ENCODE results near the gene SHC4. TPM values are rescaled to one million over a fixed set of nuclear protein-coding genes. Genes with fewer than 3 reads are reported as not detected.

SHC4 gene, protein sequence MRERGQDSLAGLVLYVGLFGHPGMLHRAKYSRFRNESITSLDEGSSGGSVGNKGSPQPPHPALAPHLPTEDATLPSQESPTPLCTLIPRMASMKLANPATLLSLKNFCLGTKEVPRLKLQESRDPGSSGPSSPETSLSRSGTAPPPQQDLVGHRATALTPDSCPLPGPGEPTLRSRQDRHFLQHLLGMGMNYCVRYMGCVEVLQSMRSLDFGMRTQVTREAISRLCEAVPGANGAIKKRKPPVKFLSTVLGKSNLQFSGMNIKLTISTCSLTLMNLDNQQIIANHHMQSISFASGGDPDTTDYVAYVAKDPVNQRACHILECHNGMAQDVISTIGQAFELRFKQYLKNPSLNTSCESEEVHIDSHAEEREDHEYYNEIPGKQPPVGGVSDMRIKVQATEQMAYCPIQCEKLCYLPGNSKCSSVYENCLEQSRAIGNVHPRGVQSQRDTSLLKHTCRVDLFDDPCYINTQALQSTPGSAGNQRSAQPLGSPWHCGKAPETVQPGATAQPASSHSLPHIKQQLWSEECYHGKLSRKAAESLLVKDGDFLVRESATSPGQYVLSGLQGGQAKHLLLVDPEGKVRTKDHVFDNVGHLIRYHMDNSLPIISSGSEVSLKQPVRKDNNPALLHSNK
- polyA plus RNA-seq (0.61 to 0.94 TPM (median 0.87 TPM) in 3 replicates), polyA minus RNA-seq (0.66 to 2.1 TPM (median 0.69 TPM) in 3 replicates)
- polyA plus RNA-seq (2011; ENCODE audit: low read depth) = not detected
- 0.79 and 0.86 TPM in 2 replicates for polyA plus RNA-seq (2011; cell fraction: cytosol; rRNA removed)
- polyA plus RNA-seq (2011; cell fraction: nucleus; rRNA removed) = 1.7 and 1.8 TPM in 2 replicates
- 1.0 TPM in 1 of 2 replicates, not detected in the other for polyA plus RNA-seq (2012; ENCODE audit: low replicate concordance)
- 1.2 TPM for polyA minus RNA-seq (2011; cell fraction: cytosol; rRNA and poly(A)+ RNA removed)
- polyA minus RNA-seq (2011; cell fraction: nucleus; rRNA and poly(A)+ RNA removed) = 1.2 and 2.0 TPM in 2 replicates

DNA sequence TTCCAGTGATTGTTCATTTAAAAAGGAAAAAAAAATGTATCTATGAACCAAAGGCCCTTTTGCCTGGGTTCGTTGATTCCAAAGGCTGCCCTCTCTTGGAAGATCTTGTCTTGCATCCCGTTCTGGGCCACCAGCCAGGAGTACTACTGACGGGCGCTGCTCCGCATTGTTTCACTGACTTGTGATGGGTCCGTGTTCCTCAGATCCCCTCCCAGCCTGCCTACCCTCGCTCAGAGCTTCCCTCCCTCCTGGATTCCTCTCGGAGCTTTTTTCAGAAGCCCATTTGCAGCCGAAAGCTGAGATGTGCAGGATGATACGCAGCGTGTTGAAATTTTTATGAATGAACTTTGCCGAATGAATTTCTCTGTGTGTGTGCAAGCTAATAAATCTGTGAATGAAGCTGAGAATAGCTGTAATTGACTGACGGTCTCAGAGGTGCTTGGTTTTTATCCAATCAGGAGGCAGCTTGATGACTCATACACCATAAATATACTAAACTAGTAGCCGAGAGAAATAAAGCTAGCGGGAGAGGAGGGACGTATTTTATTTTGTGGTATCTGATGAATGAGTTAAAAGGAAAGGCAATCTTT is at the start of gene SHC4:
Gene SHC4, minus strand, starts transcription at position 396 of the 590 bp plus-strand sequence. CDS start 904 bp downstream, outside the sequence.
- peak within 1 kb of the TSS; percentile 41 to 79 (median 72) for H3K4me3 ChIP-seq (ENCODE audit: control insufficient read depth in 2 of 3, extremely low read depth in 1 of 3, insufficient read depth in 2 of 3, low read depth in 1 of 3, low read length in 3 of 3)
- H2AFZ ChIP-seq (ENCODE audit: control insufficient read depth, low read length) = peak within 1 kb of the TSS; percentile 95
- H3K9me1 ChIP-seq (ENCODE audit: control insufficient read depth, extremely low read depth, insufficient read depth, low read length) = no peaks in the 10 kb centered on the region
- no peaks in the 10 kb centered on the region for H3K36me3 ChIP-seq (ENCODE audit: control insufficient read depth in 2 of 2, extremely low read depth in 1 of 2, insufficient read depth in 2 of 2, low read length in 2 of 2)
- no peaks in the 10 kb centered on the region for H3K9me3 ChIP-seq (ENCODE audit: control insufficient read depth, low read depth, low read length)
- FAIRE-seq = peak; percentile 76
- no peak for DNase-seq (ENCODE audit: low read depth, low spot score)
- H3K4me2 ChIP-seq (ENCODE audit: control insufficient read depth, extremely low read depth, insufficient read depth, low read depth, low read length) = peak within 1 kb of the TSS; percentile 93
- H3K79me2 ChIP-seq (ENCODE audit: control insufficient read depth, insufficient read depth, low read length) = no peaks in the 10 kb centered on the region
- TF ChIP-seq, protein P1, sequence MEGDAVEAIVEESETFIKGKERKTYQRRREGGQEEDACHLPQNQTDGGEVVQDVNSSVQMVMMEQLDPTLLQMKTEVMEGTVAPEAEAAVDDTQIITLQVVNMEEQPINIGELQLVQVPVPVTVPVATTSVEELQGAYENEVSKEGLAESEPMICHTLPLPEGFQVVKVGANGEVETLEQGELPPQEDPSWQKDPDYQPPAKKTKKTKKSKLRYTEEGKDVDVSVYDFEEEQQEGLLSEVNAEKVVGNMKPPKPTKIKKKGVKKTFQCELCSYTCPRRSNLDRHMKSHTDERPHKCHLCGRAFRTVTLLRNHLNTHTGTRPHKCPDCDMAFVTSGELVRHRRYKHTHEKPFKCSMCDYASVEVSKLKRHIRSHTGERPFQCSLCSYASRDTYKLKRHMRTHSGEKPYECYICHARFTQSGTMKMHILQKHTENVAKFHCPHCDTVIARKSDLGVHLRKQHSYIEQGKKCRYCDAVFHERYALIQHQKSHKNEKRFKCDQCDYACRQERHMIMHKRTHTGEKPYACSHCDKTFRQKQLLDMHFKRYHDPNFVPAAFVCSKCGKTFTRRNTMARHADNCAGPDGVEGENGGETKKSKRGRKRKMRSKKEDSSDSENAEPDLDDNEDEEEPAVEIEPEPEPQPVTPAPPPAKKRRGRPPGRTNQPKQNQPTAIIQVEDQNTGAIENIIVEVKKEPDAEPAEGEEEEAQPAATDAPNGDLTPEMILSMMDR (optimal IDR thresholded peaks at IDR 0.05 in 1 of 3, IDR thresholded peaks at IDR 0.05 in 1 of 3, conservative IDR thresholded peaks at IDR 0.05 in 1 of 3; ENCODE audit: extremely low read depth in 1 of 3, insufficient read depth in 2 of 3, low read length in 3 of 3) = peak; percentile 19 to 53 (median 22)
- no peak for TF ChIP-seq EZH2 (IDR thresholded peaks at IDR 0.05; ENCODE audit: low read length)
- H3K4me1 ChIP-seq (ENCODE audit: control insufficient read depth, extremely low read depth, insufficient read depth, low read length) = peaks cover 40% of the 10 kb centered on the region
- no peaks in the 10 kb centered on the region for H4K20me1 ChIP-seq (ENCODE audit: control insufficient read depth, extremely low read depth, insufficient read depth, low read length)
- H3K27me3 ChIP-seq (ENCODE audit: control insufficient read depth, extremely low read depth, insufficient read depth, low read length) = peaks cover 7% of the 10 kb centered on the region
- peak within 1 kb of the TSS; percentile 6 for H3K27ac ChIP-seq (ENCODE audit: control insufficient read depth, insufficient read depth, low read length)
- dilution Hi-C loops (cut with MboI; ENCODE audit: extremely low pct_ligation_motif_present, low sequenced_read_pairs) = no loop called here
- peak within 1 kb of the TSS; percentile 61 for H3K9ac ChIP-seq (ENCODE audit: control insufficient read depth, extremely low read depth, insufficient read depth, low read length)

DNA sequence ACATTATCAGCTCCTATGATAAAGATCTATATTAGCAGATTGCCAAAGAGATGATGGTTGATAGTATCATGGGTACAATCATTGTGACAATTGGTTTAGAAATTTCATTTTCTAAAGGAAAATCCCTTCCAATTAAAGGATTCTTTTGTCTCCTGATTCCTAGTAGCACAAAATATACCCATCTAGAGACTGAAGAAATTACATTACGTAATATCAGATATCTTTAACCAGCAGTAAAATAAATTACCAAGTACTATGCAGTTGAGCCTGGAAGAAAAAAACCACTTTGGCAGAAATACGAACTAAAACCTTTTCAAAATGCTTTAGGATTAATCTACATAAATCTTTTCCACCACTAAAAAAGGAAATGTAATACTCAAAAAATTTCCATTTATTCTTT is 35.6 kb upstream of the SHC4 start:
- no peak overlapping the region for H3K9ac ChIP-seq (ENCODE audit: control insufficient read depth, extremely low read depth, insufficient read depth, low read length)
- H3K9me3 ChIP-seq (ENCODE audit: control insufficient read depth, low read depth, low read length) = no peaks in the 10 kb centered on the region
- FAIRE-seq (no peak), DNase-seq (ENCODE audit: low read depth, low spot score) (no peak)
- no peak overlapping the region for H3K4me3 ChIP-seq (ENCODE audit: control insufficient read depth in 2 of 3, extremely low read depth in 1 of 3, insufficient read depth in 2 of 3, low read depth in 1 of 3, low read length in 3 of 3)
- H3K4me1 ChIP-seq (ENCODE audit: control insufficient read depth, extremely low read depth, insufficient read depth, low read length) = no peaks in the 10 kb centered on the region
- H4K20me1 ChIP-seq (ENCODE audit: control insufficient read depth, extremely low read depth, insufficient read depth, low read length) = no peaks in the 10 kb centered on the region
- H3K36me3 ChIP-seq (ENCODE audit: control insufficient read depth in 2 of 2, extremely low read depth in 1 of 2, insufficient read depth in 2 of 2, low read length in 2 of 2) = peaks cover 3 to 7% of the 10 kb centered on the region in 2 experiments
- no peaks in the 10 kb centered on the region for H3K9me1 ChIP-seq (ENCODE audit: control insufficient read depth, extremely low read depth, insufficient read depth, low read length)
- H3K79me2 ChIP-seq (ENCODE audit: control insufficient read depth, insufficient read depth, low read length) = no peaks in the 10 kb centered on the region
- no peak overlapping the region for H3K27ac ChIP-seq (ENCODE audit: control insufficient read depth, insufficient read depth, low read length)
- H3K27me3 ChIP-seq (ENCODE audit: control insufficient read depth, extremely low read depth, insufficient read depth, low read length) = no peaks in the 10 kb centered on the region
- no peak overlapping the region for H2AFZ ChIP-seq (ENCODE audit: control insufficient read depth, low read length)
- dilution Hi-C loops (cut with MboI; ENCODE audit: extremely low pct_ligation_motif_present, low sequenced_read_pairs) = no loop called here
- H3K4me2 ChIP-seq (ENCODE audit: control insufficient read depth, extremely low read depth, insufficient read depth, low read depth, low read length) = no peak overlapping the region
- no peak for TF ChIP-seq EZH2 (IDR thresholded peaks at IDR 0.05; ENCODE audit: low read length)
- TF ChIP-seq, protein P1 (optimal IDR thresholded peaks at IDR 0.05 in 1 of 3, IDR thresholded peaks at IDR 0.05 in 1 of 3, conservative IDR thresholded peaks at IDR 0.05 in 1 of 3; ENCODE audit: extremely low read depth in 1 of 3, insufficient read depth in 2 of 3, low read length in 3 of 3) = no peak
